Measurements from ENCODE around the gene ANKK1. TPM values are rescaled to one million over a fixed set of nuclear protein-coding genes. Genes with fewer than 3 reads are reported as not detected.

The ANKK1 gene
- total RNA-seq, 4 donors from 2014 or later = 0.64 to 9.7 TPM; not detected in 2

DNA sequence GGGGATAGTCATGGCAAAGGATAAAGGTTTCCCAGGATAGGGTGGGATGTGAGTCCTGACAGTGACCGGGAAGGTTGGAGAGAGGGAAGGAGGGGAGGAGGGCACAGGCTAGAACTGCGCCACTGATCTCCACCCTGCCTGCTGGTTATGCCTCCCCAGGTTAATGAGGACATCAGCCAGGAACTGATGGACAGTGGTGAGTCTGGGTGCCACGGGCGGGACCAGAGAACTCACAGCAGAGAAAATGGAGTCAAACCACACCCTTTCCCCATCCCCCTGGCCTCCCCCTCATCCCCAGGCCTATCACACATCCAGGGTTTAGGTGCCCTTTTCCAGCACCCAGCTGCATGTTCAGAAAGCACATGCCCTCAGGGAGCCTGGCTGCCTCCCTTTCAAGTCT, 10.2 kb downstream of the ANKK1 start:
- Histone ChIP-seq H3K36me3 (no peaks in the 10 kb centered on the region), H3K27ac (no peak overlapping the region), H3K27me3 (no peaks in the 10 kb centered on the region), H3K4me1 (no peaks in the 10 kb centered on the region), H3K4me3 (no peak overlapping the region), H3K9me3 (no peaks in the 10 kb centered on the region)
- 91% methylated on average over 4 of the region's 4 CpGs; no CpG with 5 or more reads in 1 of the 2 donors for WGBS, 2 donors (ENCODE audit: low coverage in 1 of 2)
- intact Hi-C loops (cut with DNase I; ENCODE audit: low total_unique reads) = no loop called here
- TF ChIP-seq EP300 (IDR thresholded peaks at IDR 0.05; ENCODE audit: low read depth) (no peak), POLR2AphosphoS5 (IDR thresholded peaks at IDR 0.05) (no peak)
- TF ChIP-seq, protein P1, sequence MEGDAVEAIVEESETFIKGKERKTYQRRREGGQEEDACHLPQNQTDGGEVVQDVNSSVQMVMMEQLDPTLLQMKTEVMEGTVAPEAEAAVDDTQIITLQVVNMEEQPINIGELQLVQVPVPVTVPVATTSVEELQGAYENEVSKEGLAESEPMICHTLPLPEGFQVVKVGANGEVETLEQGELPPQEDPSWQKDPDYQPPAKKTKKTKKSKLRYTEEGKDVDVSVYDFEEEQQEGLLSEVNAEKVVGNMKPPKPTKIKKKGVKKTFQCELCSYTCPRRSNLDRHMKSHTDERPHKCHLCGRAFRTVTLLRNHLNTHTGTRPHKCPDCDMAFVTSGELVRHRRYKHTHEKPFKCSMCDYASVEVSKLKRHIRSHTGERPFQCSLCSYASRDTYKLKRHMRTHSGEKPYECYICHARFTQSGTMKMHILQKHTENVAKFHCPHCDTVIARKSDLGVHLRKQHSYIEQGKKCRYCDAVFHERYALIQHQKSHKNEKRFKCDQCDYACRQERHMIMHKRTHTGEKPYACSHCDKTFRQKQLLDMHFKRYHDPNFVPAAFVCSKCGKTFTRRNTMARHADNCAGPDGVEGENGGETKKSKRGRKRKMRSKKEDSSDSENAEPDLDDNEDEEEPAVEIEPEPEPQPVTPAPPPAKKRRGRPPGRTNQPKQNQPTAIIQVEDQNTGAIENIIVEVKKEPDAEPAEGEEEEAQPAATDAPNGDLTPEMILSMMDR (IDR thresholded peaks at IDR 0.05) = no peak
- DNase-seq = no peak
- in situ Hi-C loops (cut with MboI; ENCODE audit: low pct_ligation_motif_present in 1 of 4, low pct_unique_long_range_greater_than_20kb in 1 of 4, low sequenced_read_pairs in 3 of 4) = no loop called here

GRCh38 chr11:113398669-113399430, 11.3 kb downstream of the ANKK1 start:
- WGBS, 2 donors (ENCODE audit: low coverage in 1 of 2) = 60 to 85% methylated on average over 1 to 22 of the region's 24 CpGs
- in situ Hi-C loops (cut with MboI; ENCODE audit: low pct_ligation_motif_present in 1 of 4, low pct_unique_long_range_greater_than_20kb in 1 of 4, low sequenced_read_pairs in 3 of 4) = no loop called here

DNA sequence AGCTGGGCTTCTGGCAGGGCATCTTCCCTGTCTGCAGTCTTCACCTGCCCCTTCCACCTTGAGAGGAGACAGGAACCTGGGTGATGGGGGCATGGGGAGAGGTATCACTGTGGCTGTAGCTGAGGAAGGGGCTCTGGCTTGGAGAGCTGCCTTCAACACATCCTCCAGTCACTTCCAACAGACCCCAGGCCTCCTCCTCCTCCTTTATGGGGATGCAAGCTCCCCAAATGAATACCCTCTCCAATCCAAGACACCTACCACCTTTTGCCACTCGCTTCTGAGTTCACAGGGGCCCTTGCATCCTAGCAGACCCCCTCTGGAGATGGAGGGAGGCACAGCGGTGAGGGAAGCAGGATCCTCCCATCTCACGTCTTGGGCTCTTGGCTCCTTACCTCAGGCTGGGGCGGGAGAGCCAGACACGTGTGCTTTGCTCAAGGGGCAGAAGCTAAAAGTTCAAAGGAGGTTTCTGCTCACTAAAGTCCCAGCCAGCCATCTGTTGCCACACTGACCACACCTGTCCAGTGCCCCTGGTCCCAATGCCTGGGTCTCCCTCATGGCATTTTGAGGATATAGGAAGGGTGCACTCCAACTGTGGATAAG, 13.2 kb downstream of the ANKK1 start:
- in situ Hi-C loops (cut with MboI; ENCODE audit: low pct_ligation_motif_present in 1 of 4, low pct_unique_long_range_greater_than_20kb in 1 of 4, low sequenced_read_pairs in 3 of 4) = no loop called here
- no peak overlapping the region for H3K27ac ChIP-seq
- 51 to 81% methylated on average over 3 to 5 of the region's 5 CpGs for WGBS, 2 donors (ENCODE audit: low coverage in 1 of 2)
- no peaks in the 10 kb centered on the region for H3K27me3 ChIP-seq
- no peak overlapping the region for H3K4me3 ChIP-seq
- H3K9me3 ChIP-seq = no peaks in the 10 kb centered on the region
- no peak for DNase-seq
- H3K4me1 ChIP-seq = no peaks in the 10 kb centered on the region
- H3K36me3 ChIP-seq = no peaks in the 10 kb centered on the region
- TF ChIP-seq EP300 (IDR thresholded peaks at IDR 0.05; ENCODE audit: low read depth) (no peak), POLR2A (IDR thresholded peaks at IDR 0.05) (no peak), POLR2AphosphoS5 (IDR thresholded peaks at IDR 0.05) (no peak)
- TF ChIP-seq, protein P1 (IDR thresholded peaks at IDR 0.05) = no peak
- intact Hi-C loops (cut with DNase I; ENCODE audit: low total_unique reads) = no loop called here

More at GRCh38 chr11:113398669-113399430, 11.3 kb downstream of the ANKK1 start:
- H3K4me3 ChIP-seq = no peak overlapping the region
- no peaks in the 10 kb centered on the region for H3K4me1 ChIP-seq
- H3K27me3 ChIP-seq = no peaks in the 10 kb centered on the region
- H3K36me3 ChIP-seq = no peaks in the 10 kb centered on the region
- no peak for DNase-seq
- intact Hi-C loops (cut with DNase I; ENCODE audit: low total_unique reads) = no loop called here
- H3K9me3 ChIP-seq = no peaks in the 10 kb centered on the region
- H3K27ac ChIP-seq = no peak overlapping the region
- TF ChIP-seq POLR2A (IDR thresholded peaks at IDR 0.05) (no peak), EP300 (IDR thresholded peaks at IDR 0.05; ENCODE audit: low read depth) (no peak), POLR2AphosphoS5 (IDR thresholded peaks at IDR 0.05) (no peak)
- TF ChIP-seq, protein P1 (IDR thresholded peaks at IDR 0.05) = no peak

DNA sequence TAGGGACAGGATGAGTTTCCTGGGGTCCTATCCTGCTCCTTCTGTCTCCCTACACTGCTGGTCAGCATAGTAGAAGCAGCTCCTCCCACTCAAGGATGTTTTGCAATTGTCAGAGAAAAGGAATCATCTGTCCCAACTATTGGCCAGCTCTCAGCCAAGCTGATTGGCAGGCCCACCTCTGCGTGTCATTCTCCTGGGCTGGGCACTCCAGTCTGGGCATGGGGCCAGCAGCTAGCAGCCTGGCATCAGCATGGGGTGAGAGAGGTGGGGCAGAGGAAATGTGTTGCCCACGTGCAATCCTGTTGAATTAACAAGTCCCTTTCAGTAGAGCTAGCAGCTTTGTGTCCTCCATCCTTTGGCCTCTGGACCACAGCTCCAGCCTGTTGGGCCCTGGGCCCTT, 14.1 kb downstream of the ANKK1 start:
- whole genome bisulfite sequencing, 2 donors (ENCODE audit: low coverage in 1 of 2) = 16% methylated on average over 2 of the region's 2 CpGs; no CpG with 5 or more reads in 1 of the 2 donors

More for the DNA sequence above, 14.1 kb downstream of the ANKK1 start:
- Histone ChIP-seq H3K9me3 (no peaks in the 10 kb centered on the region), H3K4me1 (no peaks in the 10 kb centered on the region), H3K4me3 (no peak overlapping the region), H3K36me3 (no peaks in the 10 kb centered on the region), H3K27ac (no peak overlapping the region), H3K27me3 (no peaks in the 10 kb centered on the region)
- intact Hi-C loops (cut with DNase I; ENCODE audit: low total_unique reads) = no loop called here
- in situ Hi-C loops (cut with MboI; ENCODE audit: low pct_ligation_motif_present in 1 of 4, low pct_unique_long_range_greater_than_20kb in 1 of 4, low sequenced_read_pairs in 3 of 4) = no loop called here
- peak; percentile 70 for DNase-seq
- TF ChIP-seq POLR2A (IDR thresholded peaks at IDR 0.05) (no peak), EP300 (IDR thresholded peaks at IDR 0.05; ENCODE audit: low read depth) (no peak), POLR2AphosphoS5 (IDR thresholded peaks at IDR 0.05) (no peak)
- TF ChIP-seq, protein P1 (IDR thresholded peaks at IDR 0.05) = no peak

Data from transverse colon (tissue), 4 donors.